Jurkat, Clone E6-1 (cell line): ENCODE measurements around the gene CKS2.
"Not testable (repeated sequence)": the region's sequence is repeated elsewhere in the genome, so short reads cannot be mapped to it uniquely, and the experiment has no call there.

Experiments
- DNase-seq: peaks from one replicate; pipeline ENCODE4 v3.0.0-alpha.2; 2011; ENCODE audit warnings: low read depth, low spot score
- H3K4me3 ChIP-seq: 2 replicates; pipeline ENCODE4 v1.5.1; 2011; ENCODE audit warnings: mild to moderate bottlenecking, low read length, control low read depth, moderate library complexity

The CKS2 gene

DNA sequence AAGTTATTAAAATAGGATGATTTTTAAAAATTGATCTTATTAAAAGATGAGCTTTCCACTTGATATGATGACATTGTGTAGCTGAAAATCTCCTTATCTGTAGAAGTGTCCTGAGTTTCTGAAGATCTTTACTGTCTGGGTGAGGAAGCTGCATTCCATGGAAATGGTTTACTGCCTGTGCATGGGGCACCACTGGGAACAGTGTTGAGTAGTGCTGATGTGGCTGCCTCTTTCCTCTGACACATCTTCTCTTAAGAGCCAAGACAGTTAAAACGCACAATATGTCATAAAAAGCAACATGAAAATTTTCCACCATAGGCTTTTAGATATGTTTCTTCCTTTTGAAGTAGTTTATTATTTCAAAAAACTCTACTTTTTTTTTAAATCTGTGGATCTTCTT lies 32.0 kb downstream of the CKS2 start:
- no peak overlapping the region for H3K4me3 ChIP-seq
- no peak for DNase-seq

DNA sequence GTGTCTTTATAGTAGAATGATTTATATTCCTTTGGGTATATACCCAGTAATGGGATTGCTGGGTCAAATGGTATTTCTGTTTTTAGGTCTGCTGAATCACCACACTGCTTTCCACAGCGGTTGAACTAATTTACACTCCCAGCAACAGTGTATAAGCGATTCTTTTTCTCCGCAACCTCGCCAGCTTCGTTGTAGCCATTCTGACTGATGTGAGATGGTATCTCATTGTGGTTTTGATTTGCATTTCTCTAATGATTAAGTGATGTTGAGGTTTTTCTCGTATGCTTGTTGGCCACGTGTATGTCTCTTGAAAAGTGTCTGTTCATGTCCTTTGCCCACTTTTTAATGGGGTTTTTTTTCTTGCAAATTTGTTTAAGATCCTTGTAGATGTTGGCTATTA lies 32.8 kb downstream of the CKS2 start:
- DNase-seq = not testable (repeated sequence)

DNA sequence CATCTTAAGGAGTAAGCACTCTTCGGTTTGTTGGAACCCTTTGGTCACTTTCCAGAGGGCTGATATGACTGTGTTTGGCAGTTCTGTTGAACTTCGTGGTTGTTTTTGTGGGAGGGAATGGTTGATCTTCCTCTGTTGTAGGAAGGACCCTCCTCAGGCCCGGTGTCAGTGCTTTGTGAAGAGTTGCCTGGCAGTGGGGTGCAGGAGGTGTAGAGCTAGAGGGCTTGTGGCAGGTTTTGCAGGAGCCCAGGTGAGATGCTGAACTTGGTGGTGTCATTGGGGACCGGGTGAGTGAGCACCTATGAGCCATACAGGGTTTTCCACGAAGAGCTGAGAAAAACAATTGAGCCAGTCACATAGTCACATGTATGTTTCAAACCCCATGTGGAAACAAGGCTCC lies 34.5 kb downstream of the CKS2 start:
- no peak overlapping the region for H3K4me3 ChIP-seq
- DNase-seq = no peak

More for the DNA sequence above, 32.8 kb downstream of the CKS2 start:
- not testable (repeated sequence) for H3K4me3 ChIP-seq

DNA sequence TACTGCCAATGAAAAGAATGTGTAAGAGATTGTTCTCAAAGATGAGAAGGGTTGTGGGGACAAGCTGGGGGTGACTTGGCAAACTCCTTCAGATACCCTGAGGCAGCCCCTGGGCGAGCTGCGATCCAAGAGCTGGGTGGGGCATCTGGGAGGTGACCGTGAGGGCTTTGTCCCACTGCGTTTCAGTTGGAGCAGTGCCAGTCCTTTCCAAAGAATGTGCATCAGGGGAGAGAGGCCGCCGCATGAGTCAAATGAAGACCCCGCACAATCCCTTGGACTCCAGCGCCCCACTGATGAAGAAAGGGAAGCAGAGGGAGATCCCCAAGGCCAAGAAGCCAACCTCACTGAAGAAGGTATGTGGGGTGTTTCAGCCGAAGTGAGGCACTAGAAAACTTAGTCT lies 35.7 kb downstream of the CKS2 start:
- no peak for DNase-seq
- H3K4me3 ChIP-seq = no peak overlapping the region

DNA sequence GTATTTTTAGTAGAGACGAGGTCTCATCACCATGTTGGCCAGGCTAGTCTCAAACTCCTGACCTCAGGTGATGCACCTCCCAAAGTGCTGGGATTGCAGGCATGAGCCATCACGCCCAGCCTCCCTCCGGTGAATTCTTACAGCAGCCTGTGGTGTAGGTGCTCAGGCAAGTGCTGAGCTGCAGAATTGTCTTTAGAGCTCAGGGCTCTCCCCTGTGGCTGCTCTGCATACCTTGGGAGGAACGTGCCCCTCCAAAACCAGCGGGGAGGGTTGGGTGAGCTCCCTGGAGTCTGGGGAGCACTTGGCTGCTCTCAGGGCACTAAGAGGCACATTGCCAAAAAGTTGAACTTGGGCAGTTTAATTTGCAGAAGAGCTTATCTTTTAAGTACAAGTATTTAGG lies 36.7 kb downstream of the CKS2 start:
- no peak overlapping the region for H3K4me3 ChIP-seq
- DNase-seq = no peak

DNA sequence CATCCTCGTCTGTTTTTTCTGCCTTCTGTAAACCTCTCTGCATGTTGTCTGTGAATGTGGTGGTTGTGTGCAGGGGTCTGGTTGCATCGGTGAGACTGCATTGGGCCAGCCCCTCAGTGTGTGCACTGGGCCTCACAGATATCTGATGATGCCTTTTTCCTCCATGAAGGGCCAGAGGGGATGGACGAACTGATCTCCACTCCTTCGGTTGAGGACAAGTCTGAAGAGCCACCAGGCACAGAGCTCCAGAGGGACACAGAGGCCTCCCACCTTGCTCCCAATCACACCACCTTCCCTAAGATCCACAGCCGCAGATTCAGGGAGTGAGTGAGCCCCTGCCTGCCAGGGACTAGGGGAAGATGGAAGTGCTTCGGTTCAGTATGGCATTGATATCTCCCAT lies 38.6 kb downstream of the CKS2 start:
- no peak for DNase-seq
- no peak overlapping the region for H3K4me3 ChIP-seq

DNA sequence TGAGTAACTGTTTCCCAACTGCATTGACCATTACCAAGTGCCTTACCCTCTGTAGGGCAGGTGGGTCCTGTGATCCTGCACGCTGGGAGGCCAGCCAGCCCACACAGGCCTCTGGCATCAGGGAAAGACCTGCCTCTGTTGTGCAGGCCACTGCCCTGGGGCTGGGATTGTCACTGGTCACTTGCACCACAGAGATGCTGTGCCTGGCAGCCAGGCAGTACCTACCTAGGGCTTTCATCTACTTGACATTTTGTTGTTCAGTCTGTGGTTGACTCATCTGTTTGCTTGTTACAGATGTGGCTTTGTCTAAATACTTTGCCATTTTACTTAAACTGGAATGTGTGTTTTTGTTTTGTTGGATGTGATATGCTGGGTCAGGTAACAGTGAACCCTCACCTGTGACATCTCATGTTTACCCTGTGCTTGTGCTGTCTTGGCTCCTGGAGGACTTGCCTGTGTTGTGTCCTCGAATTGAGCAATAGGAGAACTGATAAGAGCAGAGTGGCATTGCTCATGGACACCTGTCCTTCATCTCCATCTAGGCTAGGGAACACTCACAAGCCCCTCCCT lies 40.1 kb downstream of the CKS2 start:
- DNase-seq = no peak
- no peak overlapping the region for H3K4me3 ChIP-seq

DNA sequence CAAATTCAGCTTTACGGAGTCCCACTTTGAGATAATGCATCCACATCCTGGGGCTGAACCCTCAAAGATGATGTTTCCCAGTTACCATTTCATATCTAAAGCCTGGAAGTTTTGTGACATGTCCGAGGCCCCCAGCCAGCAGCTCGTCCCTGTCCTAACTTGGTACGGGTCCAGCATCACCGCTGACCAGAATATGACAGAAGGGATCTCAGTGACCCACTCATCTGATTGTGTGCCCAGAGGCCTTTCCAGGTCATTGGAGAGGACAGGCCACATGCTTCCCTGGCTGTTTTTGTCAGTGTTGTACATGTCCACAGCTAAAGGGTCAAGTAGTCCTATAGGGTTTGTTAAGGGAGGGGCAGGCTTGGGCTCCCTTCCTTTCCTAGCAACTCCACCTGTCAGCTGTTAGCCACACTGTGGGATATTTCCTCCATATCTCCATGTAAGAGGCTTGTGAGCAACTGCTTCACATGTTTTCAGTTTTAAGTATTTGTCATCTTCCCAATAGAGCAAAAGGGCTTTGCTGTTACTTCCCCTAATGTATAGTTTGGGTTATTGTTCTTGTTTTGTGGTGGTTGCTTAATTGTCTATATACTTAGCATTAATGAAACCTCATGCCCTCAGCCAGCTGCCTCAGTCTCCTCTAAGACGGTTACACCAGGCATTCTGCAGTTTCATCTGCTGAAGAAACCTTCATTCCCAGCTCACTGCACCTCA lies 40.7 kb downstream of the CKS2 start:
- no peak overlapping the region for H3K4me3 ChIP-seq
- no peak for DNase-seq

DNA sequence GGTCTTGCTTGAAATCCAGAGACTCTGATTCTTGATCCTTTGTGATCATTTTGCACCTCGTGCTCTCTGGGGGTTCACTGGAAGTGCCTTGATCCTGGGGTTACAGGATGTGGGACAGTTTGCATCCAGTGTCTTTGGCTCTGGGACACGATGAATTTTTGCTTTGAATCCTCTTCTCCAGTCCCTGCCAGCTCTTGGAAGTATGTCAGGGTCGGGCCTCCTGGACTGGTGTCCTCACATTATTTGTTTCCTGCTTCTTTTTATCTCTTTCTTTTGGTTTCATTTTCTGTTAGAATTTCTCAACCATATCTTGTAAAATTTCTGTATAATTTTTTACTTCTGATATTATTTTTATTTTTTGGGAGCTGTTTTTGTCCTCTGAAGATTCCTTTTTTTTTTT lies 41.5 kb downstream of the CKS2 start:
- DNase-seq = no peak
- H3K4me3 ChIP-seq = no peak overlapping the region

DNA sequence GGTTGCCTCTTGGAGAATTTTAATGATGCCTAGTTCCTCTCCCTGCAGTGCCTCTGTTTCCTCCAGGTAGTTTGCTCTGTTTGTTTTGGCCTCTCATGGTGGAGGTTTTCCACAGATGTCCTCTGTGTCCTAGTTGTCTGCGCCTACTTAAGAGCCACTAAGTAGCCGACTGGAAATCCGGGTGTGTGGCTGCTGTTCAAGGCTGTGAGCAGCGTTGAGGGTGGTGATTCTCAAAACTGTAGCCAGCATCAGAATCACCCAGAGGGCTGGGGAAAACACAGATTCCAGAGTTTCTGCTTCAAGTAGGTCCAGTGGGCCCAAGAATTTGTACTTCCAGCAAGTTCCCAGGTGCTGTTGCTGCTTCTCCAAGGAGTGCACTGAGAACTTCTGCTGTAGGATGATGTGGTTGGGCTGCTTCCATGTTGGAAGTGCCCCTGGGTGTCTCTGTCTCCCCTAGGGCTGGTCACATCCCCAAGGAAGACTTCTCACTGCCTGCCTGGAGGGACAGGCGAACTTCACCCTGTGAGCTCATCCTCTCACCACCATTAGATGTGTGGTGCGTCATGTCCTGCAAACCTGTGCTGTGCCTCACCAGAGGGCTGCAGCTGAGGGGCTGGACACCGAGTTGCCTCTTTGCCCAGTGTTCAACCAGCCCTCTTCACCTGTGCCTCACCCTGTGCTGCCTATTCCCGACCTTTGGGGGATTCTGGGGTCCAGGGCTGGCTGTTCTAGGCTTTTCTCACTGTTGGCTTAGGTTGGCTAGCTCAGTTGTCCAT lies 42.1 kb downstream of the CKS2 start:
- no peak for DNase-seq
- no peak overlapping the region for H3K4me3 ChIP-seq

DNA sequence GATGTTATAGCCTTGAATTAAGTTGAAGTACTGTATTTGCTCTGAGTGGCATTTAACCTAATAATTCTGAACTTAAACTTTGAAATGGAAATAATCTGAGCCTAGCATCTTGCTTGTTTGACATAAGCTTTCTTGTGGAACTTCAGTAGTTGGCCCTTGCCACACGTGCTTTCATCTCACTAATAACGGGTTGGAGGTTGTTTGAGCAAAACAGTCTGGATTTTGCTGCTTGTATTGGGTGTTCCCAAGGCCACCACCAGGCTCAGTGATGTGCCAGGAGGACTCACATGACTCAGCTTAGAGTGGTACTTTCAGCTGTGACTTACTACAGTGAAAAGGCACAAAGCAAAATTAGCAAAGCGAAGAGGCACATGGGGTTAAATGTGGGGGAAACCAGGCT lies 43.0 kb downstream of the CKS2 start:
- H3K4me3 ChIP-seq = no peak overlapping the region
- no peak for DNase-seq

DNA sequence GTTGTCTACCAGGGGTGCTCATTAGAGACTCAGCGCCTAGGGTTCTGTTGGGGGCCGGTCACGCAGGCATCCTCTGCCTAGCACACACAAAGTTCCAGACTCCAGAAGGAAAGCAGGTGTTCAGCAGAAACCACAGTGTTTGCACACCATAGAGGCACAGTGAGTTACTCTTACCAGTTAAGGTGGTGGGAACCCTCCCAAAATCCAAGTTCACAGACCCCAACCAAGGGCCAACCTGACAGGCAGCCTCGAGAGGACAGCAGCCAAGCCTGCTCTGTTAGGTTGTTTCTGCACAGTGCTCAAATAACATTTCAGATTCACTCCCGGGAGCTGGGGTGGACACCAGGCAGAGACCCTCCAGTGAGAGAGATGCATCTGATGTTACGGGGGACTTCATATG lies 43.5 kb downstream of the CKS2 start:
- DNase-seq = no peak
- H3K4me3 ChIP-seq = no peak overlapping the region

DNA sequence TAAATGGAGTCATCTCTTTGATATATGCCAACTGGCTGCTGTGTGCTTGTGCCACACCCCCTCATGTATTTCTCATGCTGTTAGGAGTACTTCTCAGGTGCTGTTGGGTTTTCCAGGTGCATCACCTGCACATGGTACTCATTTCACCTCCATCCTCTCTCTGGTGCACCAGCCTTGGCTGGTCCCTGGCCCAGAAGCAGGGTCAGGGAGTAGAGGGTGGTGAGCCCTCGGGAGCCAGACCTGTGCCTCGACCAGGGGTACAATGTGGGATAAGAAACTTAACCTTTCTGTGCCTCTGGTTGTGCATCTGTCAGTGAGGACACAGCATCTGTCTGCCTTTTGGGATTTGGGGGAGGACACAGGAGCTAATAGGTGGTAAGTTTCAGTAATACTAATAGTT lies 45.8 kb downstream of the CKS2 start:
- DNase-seq = no peak
- no peak overlapping the region for H3K4me3 ChIP-seq

DNA sequence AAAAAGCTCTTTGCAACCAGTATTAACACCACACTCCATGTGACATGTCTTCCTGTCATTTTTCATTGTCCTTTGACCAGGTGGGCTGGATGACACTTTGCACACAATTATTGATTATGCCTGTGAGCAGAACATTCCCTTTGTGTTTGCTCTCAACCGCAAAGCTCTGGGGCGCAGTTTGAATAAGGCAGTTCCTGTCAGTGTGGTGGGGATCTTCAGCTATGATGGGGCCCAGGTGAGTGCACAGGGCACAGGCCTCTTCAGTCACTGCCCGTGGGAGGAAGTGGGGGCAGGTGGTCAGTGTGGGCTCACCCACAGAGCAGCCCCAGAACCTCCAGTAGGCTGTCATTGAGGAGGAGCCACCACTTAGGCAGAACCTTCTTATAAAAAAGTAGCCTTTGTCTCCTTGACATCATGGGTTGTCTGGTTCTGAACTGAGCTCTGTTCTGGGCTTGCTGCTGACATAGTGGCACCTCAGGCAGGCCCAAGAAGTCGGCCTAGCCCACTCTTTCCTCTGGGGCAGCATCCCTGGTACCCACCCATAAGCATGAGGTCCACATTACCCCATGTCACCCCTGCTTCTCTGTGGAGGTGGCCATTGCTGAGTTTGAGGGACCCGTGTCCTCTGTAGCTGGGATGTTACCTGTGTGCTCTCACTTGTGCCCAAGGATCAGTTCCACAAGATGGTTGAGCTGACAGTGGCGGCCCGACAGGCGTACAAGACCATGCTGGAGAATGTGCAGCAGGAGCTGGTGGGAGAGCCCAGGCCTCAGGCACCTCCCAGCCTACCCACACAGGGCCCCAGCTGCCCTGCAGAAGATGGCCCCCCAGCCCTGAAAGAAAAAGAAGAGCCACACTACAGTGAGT lies 46.6 kb downstream of the CKS2 start:
- DNase-seq = no peak
- H3K4me3 ChIP-seq = no peak overlapping the region

DNA sequence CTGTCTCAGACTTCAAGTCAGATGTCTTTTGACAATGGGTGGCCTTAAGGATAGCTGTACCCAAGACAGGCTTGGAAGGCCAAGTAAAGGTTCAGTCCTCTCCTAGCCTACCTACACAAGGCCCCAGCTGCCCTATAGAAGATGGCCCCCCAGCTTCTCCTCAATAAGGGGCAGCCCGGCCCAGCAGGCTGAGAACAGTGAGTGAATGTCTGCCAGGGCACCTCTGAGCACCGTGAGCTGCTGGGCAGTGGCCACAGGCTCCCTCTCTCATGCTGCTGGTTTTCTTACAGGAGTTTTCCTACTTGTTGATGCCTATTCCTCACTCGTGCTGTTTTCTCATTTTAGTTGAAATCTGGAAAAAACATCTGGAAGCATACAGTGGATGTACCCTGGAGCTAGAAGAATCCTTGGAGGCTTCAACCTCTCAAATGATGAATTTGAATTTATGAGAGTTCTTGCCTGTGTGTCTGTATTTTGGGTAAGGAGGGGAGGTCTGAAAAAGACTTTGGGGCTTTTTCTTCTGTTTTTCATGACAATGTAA lies 47.5 kb downstream of the CKS2 start:
- DNase-seq = no peak

DNA sequence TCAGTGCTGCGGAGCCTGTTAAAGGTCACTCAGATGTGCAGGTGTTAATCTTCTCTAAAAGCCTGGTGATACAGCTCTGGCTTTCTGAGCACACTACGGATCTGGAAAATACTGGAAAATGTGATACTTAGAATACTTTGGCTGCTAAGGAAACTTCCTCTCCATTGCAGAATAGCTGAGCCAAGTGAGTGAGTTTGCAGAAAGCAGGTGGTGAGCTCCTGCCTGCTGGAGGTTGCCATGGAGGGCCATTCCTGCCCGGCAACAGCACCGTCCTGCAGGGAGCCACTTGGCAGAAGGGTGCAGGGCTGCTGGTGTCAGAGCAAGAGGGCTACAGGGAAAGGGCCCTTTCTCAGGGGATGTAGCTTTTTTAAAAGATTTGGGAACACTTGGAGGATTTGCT lies 48.0 kb downstream of the CKS2 start:
- H3K4me3 ChIP-seq = no peak overlapping the region
- no peak for DNase-seq

More for the DNA sequence above, 47.5 kb downstream of the CKS2 start:
- H3K4me3 ChIP-seq = no peak overlapping the region

DNA sequence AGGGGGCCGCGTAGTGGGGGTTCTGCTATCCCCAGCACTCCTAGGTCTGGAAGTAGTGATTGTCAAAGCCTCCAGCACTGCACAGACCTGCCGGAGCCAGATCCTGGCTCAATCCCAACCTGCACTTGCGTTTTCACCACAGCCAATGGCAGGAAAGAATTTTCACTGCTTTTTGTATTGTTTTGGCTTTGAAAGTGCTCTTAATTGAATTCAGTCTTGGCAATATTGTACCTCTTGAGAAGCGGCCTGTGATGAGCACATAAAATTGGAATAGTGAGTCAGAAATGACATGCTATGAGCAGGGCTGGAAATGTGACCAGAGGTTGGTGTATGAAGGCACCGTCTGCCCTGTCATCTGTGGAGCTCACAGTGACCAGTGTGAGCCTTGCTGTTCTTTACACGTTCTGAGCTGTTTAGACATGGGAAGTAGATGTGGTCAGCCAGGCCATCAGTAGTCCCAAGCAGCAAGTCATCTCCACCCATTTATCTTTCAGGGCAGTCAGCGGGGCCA lies 48.8 kb downstream of the CKS2 start:
- no peak for DNase-seq
- no peak overlapping the region for H3K4me3 ChIP-seq

DNA sequence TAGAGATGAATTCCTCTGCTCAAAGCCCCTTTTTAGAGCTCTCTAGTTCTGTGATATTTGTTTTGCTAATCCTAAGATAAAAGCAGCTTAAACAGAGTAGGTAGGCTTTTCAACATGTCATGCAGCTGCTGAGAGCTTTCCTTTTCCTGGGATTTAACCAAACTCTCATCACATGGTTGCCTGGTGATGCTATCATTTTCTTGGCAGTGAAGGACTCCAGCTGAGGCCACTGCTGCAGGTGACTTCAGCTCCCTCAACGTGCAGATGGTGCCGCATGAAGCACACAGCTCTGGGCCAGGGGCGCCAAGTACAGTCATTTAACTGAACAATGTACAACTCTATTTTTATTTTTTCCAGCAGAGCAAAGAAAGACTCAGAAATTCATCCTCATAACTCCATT lies 49.5 kb downstream of the CKS2 start:
- H3K4me3 ChIP-seq = no peak overlapping the region
- no peak for DNase-seq

DNA sequence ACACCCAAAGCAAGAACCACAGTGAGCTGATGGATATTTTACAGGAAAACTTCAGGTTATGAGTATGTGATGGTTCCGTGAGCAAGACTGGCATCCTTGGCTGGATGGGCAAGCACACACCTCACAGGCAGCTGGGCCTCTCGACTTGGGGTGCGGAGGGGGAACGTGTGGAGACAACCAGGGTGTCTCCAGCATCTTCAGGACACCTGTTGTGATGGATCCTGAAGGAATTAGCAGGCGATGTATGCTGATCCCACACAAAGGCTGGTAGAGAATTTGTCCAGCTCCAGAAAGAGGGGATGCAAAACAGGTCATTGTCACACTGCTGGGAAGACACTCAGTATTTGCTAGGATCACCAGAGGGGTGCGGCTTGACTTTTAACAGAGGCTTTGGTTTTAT lies 50.0 kb downstream of the CKS2 start:
- no peak overlapping the region for H3K4me3 ChIP-seq
- no peak for DNase-seq
